T-helper 17 cell (primary cell): ENCODE data around the gene PHC2. TPM values are rescaled to one million over a fixed set of nuclear protein-coding genes. Genes with fewer than 3 reads are reported as not detected.

ENCODE experiments used
- ATAC-seq: fragments of 150-1000 bp; cut with Tn5 transposase; 2 replicates; pipeline ENCODE4 v1.10.0; 2021; ENCODE audit warnings: mild to moderate bottlenecking, moderate library complexity
- DNase-seq, 3 donors: peaks; one replicate each; pipeline versions ENCODE4 v3.0.0 to v3.0.0-alpha.2; 2020 to 2021
- H3K9me3 ChIP-seq: one replicate; pipeline ENCODE4 v1.7.0; 2013; ENCODE audit warnings: low read length, mild to moderate bottlenecking; ENCODE audit not compliant: control insufficient read depth, poor library complexity, severe bottlenecking
- H3K27ac Mint-ChIP-seq: one replicate; pipeline ENCODE4 v1.8.0; 2022; ENCODE audit warnings: mild to moderate bottlenecking, moderate library complexity, mixed read lengths
- H3K27me3 Mint-ChIP-seq: one replicate; pipeline ENCODE4 v1.8.0; 2022; ENCODE audit warnings: mixed read lengths
- H3K36me3 Mint-ChIP-seq: one replicate; pipeline ENCODE4 v1.8.0; 2022; ENCODE audit warnings: low read depth, mixed read lengths
- H3K4me1 Mint-ChIP-seq: one replicate; pipeline ENCODE4 v1.8.0; 2022; ENCODE audit warnings: mild to moderate bottlenecking, mixed read lengths
- H3K4me3 Mint-ChIP-seq: one replicate; pipeline ENCODE4 v1.8.0; 2022; ENCODE audit warnings: mild to moderate bottlenecking, moderate library complexity, mixed read lengths
- total RNA-seq, 4 donors: library from RNA in 2 of 4; stranded (reverse) in 2 of 4; gene quantifications; one replicate each; pipeline ENCODE4 v1.2.3 and lab custom pipeline; 2022 to 2026

Gene PHC2
- total RNA-seq, 2 donors from 2014 or later = 33.0 to 37.0 TPM

- H3K4me3 Mint-ChIP-seq = no peak overlapping the region
- ATAC-seq = no peak
- H3K36me3 Mint-ChIP-seq = no peaks in the 10 kb centered on the region
- peaks cover 4% of the 10 kb centered on the region for H3K27me3 Mint-ChIP-seq
- peaks cover 8% of the 10 kb centered on the region for H3K4me1 Mint-ChIP-seq
- no peaks in the 10 kb centered on the region for H3K9me3 ChIP-seq
- H3K27ac Mint-ChIP-seq = no peak overlapping the region
- no peak for DNase-seq
Measured at GRCh38 chr1:33363021-33363420, 67.9 kb downstream of the PHC2 start.

GRCh38 chr1:33361532-33362235 lies 69.2 kb downstream of the PHC2 start:
- peak overlapping the region; percentile 66 for H3K27ac Mint-ChIP-seq
- H3K4me3 Mint-ChIP-seq = no peak overlapping the region
- peaks cover 6% of the 10 kb centered on the region for H3K4me1 Mint-ChIP-seq
- DNase-seq = no peak
- H3K36me3 Mint-ChIP-seq = no peaks in the 10 kb centered on the region
- H3K9me3 ChIP-seq = no peaks in the 10 kb centered on the region
- no peak for ATAC-seq
- H3K27me3 Mint-ChIP-seq = peaks cover 4% of the 10 kb centered on the region

- no peak for ATAC-seq
- Mint-ChIP-seq H3K4me3 (no peak overlapping the region), H3K4me1 (peaks cover 8% of the 10 kb centered on the region), H3K27ac (no peak overlapping the region), H3K27me3 (peaks cover 4% of the 10 kb centered on the region), H3K36me3 (no peaks in the 10 kb centered on the region)
- DNase-seq = no peak
- no peaks in the 10 kb centered on the region for H3K9me3 ChIP-seq
Measured at GRCh38 chr1:33360367-33360766, 70.5 kb downstream of the PHC2 start.

GRCh38 chr1:33359931-33360330 lies 71.0 kb downstream of the PHC2 start:
- DNase-seq (no peak), ATAC-seq (no peak)
- Mint-ChIP-seq H3K4me3 (no peak overlapping the region), H3K4me1 (peaks cover 9% of the 10 kb centered on the region), H3K27ac (no peak overlapping the region), H3K36me3 (no peaks in the 10 kb centered on the region), H3K27me3 (peaks cover 4% of the 10 kb centered on the region)
- H3K9me3 ChIP-seq = no peaks in the 10 kb centered on the region

- Mint-ChIP-seq H3K4me3 (no peak overlapping the region), H3K4me1 (peaks cover 11% of the 10 kb centered on the region), H3K27me3 (no peaks in the 10 kb centered on the region), H3K27ac (peak overlapping the region; percentile 41), H3K36me3 (no peaks in the 10 kb centered on the region)
- no peak for ATAC-seq
- no peak for DNase-seq
- no peaks in the 10 kb centered on the region for H3K9me3 ChIP-seq
Measured at GRCh38 chr1:33358795-33359503, 71.9 kb downstream of the PHC2 start.

GRCh38 chr1:33358114-33358794 lies 72.6 kb downstream of the PHC2 start:
- no peaks in the 10 kb centered on the region for H3K9me3 ChIP-seq
- Mint-ChIP-seq H3K36me3 (no peaks in the 10 kb centered on the region), H3K4me1 (peaks cover 14% of the 10 kb centered on the region), H3K27ac (no peak overlapping the region), H3K27me3 (no peaks in the 10 kb centered on the region), H3K4me3 (no peak overlapping the region)
- no peak for DNase-seq
- no peak for ATAC-seq

- no peak overlapping the region for H3K27ac Mint-ChIP-seq
- no peaks in the 10 kb centered on the region for H3K9me3 ChIP-seq
- H3K4me3 Mint-ChIP-seq = no peak overlapping the region
- peaks cover 11% of the 10 kb centered on the region for H3K4me1 Mint-ChIP-seq
- H3K27me3 Mint-ChIP-seq = no peaks in the 10 kb centered on the region
- no peak for ATAC-seq
- no peak for DNase-seq
- no peaks in the 10 kb centered on the region for H3K36me3 Mint-ChIP-seq
Measured at GRCh38 chr1:33357099-33357498, 73.8 kb downstream of the PHC2 start.

- Mint-ChIP-seq H3K27ac (peak overlapping the region; percentile 89), H3K36me3 (no peaks in the 10 kb centered on the region), H3K4me1 (peaks cover 20% of the 10 kb centered on the region), H3K27me3 (no peaks in the 10 kb centered on the region), H3K4me3 (no peak overlapping the region)
- no peak for DNase-seq
- no peaks in the 10 kb centered on the region for H3K9me3 ChIP-seq
- ATAC-seq = no peak
Measured at GRCh38 chr1:33354707-33355316, 76.1 kb downstream of the PHC2 start.

GRCh38 chr1:33353531-33353930 lies 77.4 kb downstream of the PHC2 start:
- H3K9me3 ChIP-seq = no peaks in the 10 kb centered on the region
- H3K27ac Mint-ChIP-seq = no peak overlapping the region
- ATAC-seq = no peak
- H3K4me3 Mint-ChIP-seq = no peak overlapping the region
- DNase-seq = no peak
- H3K27me3 Mint-ChIP-seq = no peaks in the 10 kb centered on the region
- H3K4me1 Mint-ChIP-seq = peaks cover 25% of the 10 kb centered on the region
- peaks cover 2% of the 10 kb centered on the region for H3K36me3 Mint-ChIP-seq

- H3K4me1 Mint-ChIP-seq = peaks cover 43% of the 10 kb centered on the region
- peak overlapping the region; percentile 79 for H3K27ac Mint-ChIP-seq
- DNase-seq (no peak), ATAC-seq (no peak)
- H3K4me3 Mint-ChIP-seq = no peak overlapping the region
- no peaks in the 10 kb centered on the region for H3K9me3 ChIP-seq
- no peaks in the 10 kb centered on the region for H3K27me3 Mint-ChIP-seq
- H3K36me3 Mint-ChIP-seq = peaks cover 4% of the 10 kb centered on the region
Measured at GRCh38 chr1:33351281-33351660, 79.6 kb downstream of the PHC2 start.

GRCh38 chr1:33350611-33351280 lies 80.1 kb downstream of the PHC2 start:
- Mint-ChIP-seq H3K4me3 (peak overlapping the region; percentile 87), H3K4me1 (peaks cover 44% of the 10 kb centered on the region), H3K27ac (peak overlapping the region; percentile 79), H3K27me3 (no peaks in the 10 kb centered on the region), H3K36me3 (peaks cover 4% of the 10 kb centered on the region)
- ATAC-seq (no peak), DNase-seq (no peak)
- no peaks in the 10 kb centered on the region for H3K9me3 ChIP-seq

GRCh38 chr1:33349778-33350610 lies 80.9 kb downstream of the PHC2 start:
- DNase-seq (peak; percentile 65 to 82 (median 80)), ATAC-seq (peak; percentile 90)
- Mint-ChIP-seq H3K27me3 (no peaks in the 10 kb centered on the region), H3K27ac (peak overlapping the region; percentile 79), H3K4me3 (peak overlapping the region; percentile 87), H3K4me1 (peaks cover 40% of the 10 kb centered on the region), H3K36me3 (peaks cover 4% of the 10 kb centered on the region)
- no peaks in the 10 kb centered on the region for H3K9me3 ChIP-seq
